Activated CD4-positive, alpha-beta T cell treated with anti-CD3 and anti-CD28 coated beads, Interleukin-2, amount 10 ng/mL, durations not matched to agents 7 days and 5 days (primary cell): ENCODE data around the gene DDA1. TPM values are rescaled to one million over a fixed set of nuclear protein-coding genes. Genes with fewer than 3 reads are reported as not detected.

Experiments
- total RNA-seq, 2 experiments: library from RNA; stranded (reverse); gene quantifications; one replicate each; pipeline ENCODE4 v1.2.3, GENCODE V29; 2021

The DDA1 gene
- total RNA-seq, 2 experiments from 2014 or later = 39.5 to 45.3 TPM

Other genes with a start within 250 kb of the DDA1 start
- 10 to 100 TPM; 46.3 to 47.4 TPM for gene HAUS8, start 234.1 kb upstream of the DDA1 start, total RNA-seq
- 100 to 1,000 TPM; 217 to 218 TPM for gene MYO9B, start 233.8 kb upstream of the DDA1 start, total RNA-seq
- gene USE1, start 94.2 kb upstream of the DDA1 start, total RNA-seq = 10 to 100 TPM; 23.3 to 24.7 TPM
- 10 to 100 TPM; 19.6 to 23.1 TPM for gene OCEL1, start 83.3 kb upstream of the DDA1 start, total RNA-seq
- gene NR2F6, start 63.6 kb upstream of the DDA1 start, total RNA-seq = 1 to 10 TPM; 3.6 to 3.8 TPM
- under 1 TPM in 1 of 2 experiments, not detected in 1; 0.27 TPM for gene USHBP1, start 44.8 kb upstream of the DDA1 start, total RNA-seq
- 100 to 1,000 TPM; 111 to 113 TPM for gene BABAM1, start 42.1 kb upstream of the DDA1 start, total RNA-seq
- 1 to 10 TPM; 1.7 to 1.9 TPM for gene ANKLE1, start 27.7 kb upstream of the DDA1 start, total RNA-seq
- gene ABHD8, start 6.1 kb upstream of the DDA1 start, total RNA-seq = 10 to 100 TPM in 1 of 2 experiments, 1 to 10 TPM in 1; 9.3 to 10.1 TPM
- 10 to 100 TPM; 79.5 to 80.8 TPM for gene MRPL34, start 3.7 kb upstream of the DDA1 start, total RNA-seq
- 10 to 100 TPM; 16.4 to 17.5 TPM for gene ANO8, start 25.3 kb downstream of the DDA1 start, total RNA-seq
- 10 to 100 TPM; 30.9 to 41.3 TPM for gene GTPBP3, start 28.0 kb downstream of the DDA1 start, total RNA-seq
- not detected for gene PLVAP, start 67.8 kb downstream of the DDA1 start, total RNA-seq
- gene CCDC194, start 84.6 kb downstream of the DDA1 start, total RNA-seq = 1 to 10 TPM; 3.7 to 4.2 TPM
- gene BST2, start 96.1 kb downstream of the DDA1 start, total RNA-seq = 100 to 1,000 TPM; 192 to 198 TPM
- gene MVB12A, start 110.5 kb downstream of the DDA1 start, total RNA-seq = 10 to 100 TPM; 33.5 to 44.5 TPM
- not detected for gene TMEM221, start 139.1 kb downstream of the DDA1 start, total RNA-seq
- gene NXNL1, start 151.4 kb downstream of the DDA1 start, total RNA-seq = not detected
- gene SLC27A1, start 161.0 kb downstream of the DDA1 start, total RNA-seq = 1 to 10 TPM; 2.1 to 2.8 TPM
- 10 to 100 TPM; 81.8 to 93.0 TPM for gene PGLS, start 202.1 kb downstream of the DDA1 start, total RNA-seq
- 10 to 100 TPM; 55.4 to 62.0 TPM for gene COLGALT1, start 246.1 kb downstream of the DDA1 start, total RNA-seq